HEK293 (cell line): ENCODE results near the gene MFSD1.

Source experiments
- CTCF ChIA-PET: fragments of 350-600 bp; formaldehyde crosslinking; extraction: SDS; loops from one replicate; lab custom pipeline; 2021; ENCODE audit warnings: antibody characterized with exemption; lab: Yijun Ruan, JAX
- POLR2A ChIA-PET: fragments of 300-600 bp; formaldehyde crosslinking; extraction: SDS; loops from one replicate; lab custom pipeline; 2020; ENCODE audit warnings: antibody characterized with exemption, inconsistent platforms; lab: Yijun Ruan, JAX
- H3K27ac ChIP-seq: fragments of 200-500 bp; sonication (Bioruptor generic); 2 replicates; pipeline ENCODE4 v1.5.1; 2014; ENCODE audit warnings: low read depth, low read length, control low read depth, inconsistent platforms; ENCODE audit errors: extremely low read depth
- H3K36me3 ChIP-seq, 2 experiments: fragments of 200-500 bp in 1 of 2; sonication (Bioruptor generic) in 1 of 2; 1 replicate in 1 of 2; 2 replicates in 1 of 2; pipeline ENCODE4 v1.5.1; 2014 to 2017; ENCODE audit warnings: inconsistent platforms in 2 of 2, low read length in 2 of 2; ENCODE audit not compliant: control insufficient read depth in 2 of 2, insufficient read depth in 1 of 2
- H3K4me1 ChIP-seq: fragments of 200-500 bp; sonication (Bioruptor generic); 2 replicates; pipeline ENCODE4 v1.5.1; 2014; ENCODE audit warnings: mild to moderate bottlenecking, low read length, inconsistent platforms; ENCODE audit not compliant: control insufficient read depth, insufficient read depth
- H3K4me3 ChIP-seq: 2 replicates; pipeline ENCODE4 v1.5.1; 2011; ENCODE audit warnings: low read depth, mild to moderate bottlenecking, control low read depth, low read length, moderate library complexity
- H3K9me3 ChIP-seq: fragments of 200-500 bp; sonication (Bioruptor generic); 2 replicates; pipeline ENCODE4 v1.5.1; 2014; ENCODE audit warnings: low read depth, low read length, inconsistent platforms; ENCODE audit not compliant: control insufficient read depth, insufficient read depth
- HOXA7 ChIP-seq: sonication (generic); formaldehyde crosslinking; IDR thresholded peaks from 2 replicates; pipeline ENCODE4 v1.8.1; 2022; ENCODE audit warnings: missing genetic modification reagents, borderline replicate concordance
- PATZ1 ChIP-seq: fragments of 450-650 bp; formaldehyde crosslinking; IDR thresholded peaks from 2 replicates; pipeline ENCODE4 v1.5.1; 2016; ENCODE audit warnings: missing biosample characterization, missing genetic modification characterization
- SCRT2 ChIP-seq: fragments of 450-650 bp; formaldehyde crosslinking; IDR thresholded peaks from 2 replicates; pipeline ENCODE4 v1.5.1; 2016; ENCODE audit warnings: missing biosample characterization, missing genetic modification characterization
- ZFHX2 ChIP-seq: fragments of 450-650 bp; formaldehyde crosslinking; conservative IDR thresholded peaks from 2 replicates; pipeline ENCODE4 v1.5.1; 2016; ENCODE audit warnings: missing biosample characterization, missing genetic modification characterization
- ZNF214 ChIP-seq: fragments of 450-650 bp; formaldehyde crosslinking; IDR thresholded peaks from 2 replicates; pipeline ENCODE4 v1.5.1; 2017; ENCODE audit warnings: missing biosample characterization, mild to moderate bottlenecking, missing genetic modification characterization, borderline replicate concordance
- ZNF266 ChIP-seq: fragments of 450-650 bp; formaldehyde crosslinking; IDR thresholded peaks from 2 replicates; pipeline ENCODE4 v1.5.1; 2016; ENCODE audit warnings: missing biosample characterization, missing genetic modification characterization, low read depth
- ZNF274 ChIP-seq, 2 experiments: fragments of 200-500 bp in 1 of 2; fragments of 450-650 bp in 1 of 2; sonication (Bioruptor generic) in 1 of 2; formaldehyde crosslinking in 1 of 2; IDR thresholded peaks; 2 replicates each; pipeline versions ENCODE4 v1.5.1 to v1.6.1; 2014 to 2016; ENCODE audit warnings: borderline replicate concordance in 1 of 2, inconsistent platforms in 1 of 2, low read length in 1 of 2, missing biosample characterization in 1 of 2, missing genetic modification characterization in 1 of 2
- ZNF335 ChIP-seq: fragments of 450-650 bp; formaldehyde crosslinking; conservative IDR thresholded peaks from 2 replicates; pipeline ENCODE4 v1.5.1; 2016; ENCODE audit warnings: missing biosample characterization, missing genetic modification characterization
- ZNF350 ChIP-seq: fragments of 450-650 bp; formaldehyde crosslinking; IDR thresholded peaks from 2 replicates; pipeline ENCODE4 v1.5.0; 2017; ENCODE audit warnings: missing biosample characterization, mild to moderate bottlenecking, missing genetic modification characterization
- ZNF37A ChIP-seq: fragments of 450-650 bp; IDR thresholded peaks from 2 replicates; pipeline ENCODE4 v1.5.1; 2018; ENCODE audit warnings: missing biosample characterization, missing genetic modification characterization
- ZNF398 ChIP-seq: fragments of 450-650 bp; formaldehyde crosslinking; IDR thresholded peaks from 2 replicates; pipeline ENCODE4 v1.5.1; 2017; ENCODE audit warnings: missing biosample characterization, missing genetic modification characterization
- ZNF510 ChIP-seq: fragments of 450-650 bp; formaldehyde crosslinking; IDR thresholded peaks from 2 replicates; pipeline ENCODE4 v1.5.1; 2018; ENCODE audit warnings: mild to moderate bottlenecking, missing genetic modification characterization, missing biosample characterization; ENCODE audit not compliant: insufficient replicate concordance
- ZNF514 ChIP-seq: fragments of 450-650 bp; formaldehyde crosslinking; IDR thresholded peaks from 2 replicates; pipeline ENCODE4 v1.5.1; 2016; ENCODE audit warnings: missing biosample characterization, missing genetic modification characterization
- ZNF521 ChIP-seq: fragments of 450-650 bp; formaldehyde crosslinking; IDR thresholded peaks from 2 replicates; pipeline ENCODE4 v1.5.1; 2017; ENCODE audit warnings: missing biosample characterization, mild to moderate bottlenecking, missing genetic modification characterization
- ZNF624 ChIP-seq: fragments of 450-650 bp; formaldehyde crosslinking; IDR thresholded peaks from 2 replicates; pipeline ENCODE4 v1.5.1; 2017; ENCODE audit warnings: missing biosample characterization, missing genetic modification characterization
- ZSCAN5A ChIP-seq: fragments of 450-650 bp; formaldehyde crosslinking; IDR thresholded peaks from 2 replicates; pipeline ENCODE4 v1.5.1; 2016; ENCODE audit warnings: missing biosample characterization, missing genetic modification characterization

The MFSD1 gene

GRCh38 chr3:158801201-158801600 lies 653 bp upstream of the MFSD1 start:
- H3K27ac ChIP-seq = no peak overlapping the region
- no peaks in the 10 kb centered on the region for H3K4me1 ChIP-seq

GRCh38 chr3:158802409-158803268 lies 785 bp downstream of the MFSD1 start:
- no peaks in the 10 kb centered on the region for H3K9me3 ChIP-seq

More at GRCh38 chr3:158801201-158801600, 653 bp upstream of the MFSD1 start:
- Histone ChIP-seq H3K9me3 (no peaks in the 10 kb centered on the region), H3K36me3 (peaks cover 0 to 3% of the 10 kb centered on the region in 2 experiments; a peak in 1 of 3 replicates), H3K4me3 (peak overlapping the region; percentile 84)
- TF ChIP-seq ZFHX2 (tag by site-specific recombination) (no peak), ZNF521 (tag by site-specific recombination) (no peak), ZNF514 (tag by site-specific recombination) (no peak), ZNF274 (IDR thresholded peaks at IDR 0.05; ENCODE audit: low read length) (no peak), ZNF274 (tag by site-specific recombination; IDR thresholded peaks at IDR 0.05; ENCODE audit: borderline replicate concordance) (no peak), HOXA7 (CRISPR knock-in tag) (no peak)
- ChIA-PET POLR2A (no interaction called here), CTCF (interaction anchor here (1.0 to 1.6 kb wide), 5 partner anchors 10 to 459 kb away, joined by 3 to 9 read pairs (median 4); no protein-coding TSS in a partner anchor)

GRCh38 chr3:158804441-158804840 lies 2.6 kb downstream of the MFSD1 start:
- Histone ChIP-seq H3K4me1 (no peaks in the 10 kb centered on the region), H3K4me3 (no peak overlapping the region), H3K36me3 (peaks cover 0 to 22% of the 10 kb centered on the region in 2 experiments; a peak in 1 of 3 replicates), H3K27ac (no peak overlapping the region), H3K9me3 (no peaks in the 10 kb centered on the region)
- ChIA-PET POLR2A (no interaction called here), CTCF (interaction anchor here (1.0 kb wide), 1 partner anchor 455 kb away, joined by 3 read pairs; no protein-coding TSS in a partner anchor)
- TF ChIP-seq ZNF398 (tag by site-specific recombination) = no peak
- TF ChIP-seq ZNF37A (tag by site-specific recombination) = no peak
- TF ChIP-seq ZNF624 (tag by site-specific recombination) = no peak
- TF ChIP-seq ZNF266 (tag by site-specific recombination) = no peak
- TF ChIP-seq ZNF214 (tag by site-specific recombination) = no peak
- TF ChIP-seq ZNF350 = no peak
- TF ChIP-seq ZNF510 (tag by site-specific recombination) = no peak
- no peak for TF ChIP-seq PATZ1 (tag by site-specific recombination)

More at GRCh38 chr3:158802409-158803268, 785 bp downstream of the MFSD1 start:
- TF ChIP-seq ZSCAN5A (tag by site-specific recombination) = no peak
- 0 out of 2 replicates have a peak, but pooled peaks have one; percentile 10 for TF ChIP-seq ZNF335 (tag by site-specific recombination)
- peak; percentile 44; the same call in 1 of the 2 replicates for TF ChIP-seq SCRT2 (tag by site-specific recombination)
- TF ChIP-seq, all 188 proteins: peak for 2
- ChIA-PET CTCF (interaction anchor here (1.4 kb wide), 1 partner anchor 9 kb away, joined by 7 read pairs; no protein-coding TSS in a partner anchor), POLR2A (interaction anchor here (0.6 kb wide), 2 partner anchors 16 to 158 kb away, joined by 3 to 7 read pairs; no protein-coding TSS in a partner anchor)
- peaks cover 0 to 5% of the 10 kb centered on the region in 2 experiments; a peak in 1 of 3 replicates for H3K36me3 ChIP-seq
- H3K4me3 ChIP-seq = peak overlapping the region; percentile 84
- no peaks in the 10 kb centered on the region for H3K4me1 ChIP-seq
- no peak overlapping the region for H3K27ac ChIP-seq
